HG03139 (cell line): ENCODE measurements around the gene NHEJ1.

ENCODE experiments used
- ATAC-seq: cut with Tn5 transposase; IDR thresholded peaks from one replicate; pipeline ENCODE4 v1.9.1; 2021; ENCODE audit not compliant: unreplicated experiment

The NHEJ1 gene

GRCh38 chr2:219060821-219061791, 99.5 kb downstream of the NHEJ1 start, which contains the start of gene IHH:
IHH (minus strand) TSS chr2:219060921; CDS start chr2:219060467, 454 bp downstream.
- no peak for ATAC-seq

- ATAC-seq = no peak
These were observed 100.6 kb downstream of the NHEJ1 start for GRCh38 chr2:219059725-219060682.

- ATAC-seq = no peak
These were observed 101.3 kb downstream of the NHEJ1 start for GRCh38 chr2:219059375-219059724.

GRCh38 chr2:219058541-219059374, 101.9 kb downstream of the NHEJ1 start:
- no peak for ATAC-seq

- ATAC-seq = peak; percentile 87
These were observed 102.7 kb downstream of the NHEJ1 start for GRCh38 chr2:219057709-219058540.

GRCh38 chr2:219056896-219057708, 103.5 kb downstream of the NHEJ1 start:
- ATAC-seq = no peak

GRCh38 chr2:219056176-219056895, 104.3 kb downstream of the NHEJ1 start:
- no peak for ATAC-seq

- no peak for ATAC-seq
These were observed 105.4 kb downstream of the NHEJ1 start for GRCh38 chr2:219054956-219055903.

- no peak for ATAC-seq
These were observed 111.3 kb downstream of the NHEJ1 start for GRCh38 chr2:219049282-219049681.

- no peak for ATAC-seq
These were observed 114.6 kb downstream of the NHEJ1 start for GRCh38 chr2:219045937-219046550.

GRCh38 chr2:219042750-219043149, 117.9 kb downstream of the NHEJ1 start:
- no peak for ATAC-seq

GRCh38 chr2:219042157-219042556, 118.5 kb downstream of the NHEJ1 start:
- ATAC-seq = no peak

- no peak for ATAC-seq
These were observed 119.4 kb downstream of the NHEJ1 start, which contains the start of gene CFAP65 for GRCh38 chr2:219041252-219041651. CFAP65 (minus strand) TSS chr2:219041516; CDS start chr2:219039048, 2,468 bp downstream.

- ATAC-seq = no peak
These were observed 122.0 kb downstream of the NHEJ1 start for GRCh38 chr2:219038600-219038999.

GRCh38 chr2:219037783-219038499, 122.7 kb downstream of the NHEJ1 start:
- no peak for ATAC-seq

GRCh38 chr2:219035942-219036341, 124.7 kb downstream of the NHEJ1 start:
- ATAC-seq = no peak
